CD4-positive, alpha-beta T cell treated with Interferon gamma for 1 hour (primary cell): ENCODE data around the gene LCE4A.
"Not testable (repeated sequence)": the region's sequence is repeated elsewhere in the genome, so short reads cannot be mapped to it uniquely, and the experiment has no call there.

Experiments
- DNase-seq: peaks from one replicate; pipeline ENCODE4 v3.0.0-alpha.2; 2020

Gene LCE4A, protein sequence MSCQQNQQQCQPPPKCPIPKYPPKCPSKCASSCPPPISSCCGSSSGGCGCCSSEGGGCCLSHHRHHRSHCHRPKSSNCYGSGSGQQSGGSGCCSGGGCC

DNA sequence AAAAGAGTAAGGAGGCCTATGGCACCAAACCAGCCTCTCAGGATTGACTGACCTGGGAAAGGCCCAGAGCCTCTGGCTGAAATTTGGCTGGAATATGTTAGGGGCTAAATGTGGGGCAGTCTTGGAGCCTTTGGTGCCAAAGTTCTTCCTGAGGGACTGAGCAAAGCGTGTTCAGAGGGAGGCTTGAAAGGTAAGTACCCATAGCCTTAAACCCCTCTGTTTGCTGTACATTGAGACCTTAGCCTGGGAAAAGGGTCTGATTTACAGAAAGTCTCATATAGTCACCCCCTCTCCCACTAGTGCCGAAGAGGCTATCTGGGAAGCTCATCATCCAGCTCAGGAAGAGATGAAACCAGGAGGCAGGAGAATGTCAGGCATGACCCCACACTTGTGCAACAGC lies at the start of gene LCE4A:
Gene LCE4A (plus strand): TSS at position 301 of the 400 bp plus-strand sequence. CDS start 916 bp downstream, outside the sequence.
- DNase-seq, result no peak

DNA sequence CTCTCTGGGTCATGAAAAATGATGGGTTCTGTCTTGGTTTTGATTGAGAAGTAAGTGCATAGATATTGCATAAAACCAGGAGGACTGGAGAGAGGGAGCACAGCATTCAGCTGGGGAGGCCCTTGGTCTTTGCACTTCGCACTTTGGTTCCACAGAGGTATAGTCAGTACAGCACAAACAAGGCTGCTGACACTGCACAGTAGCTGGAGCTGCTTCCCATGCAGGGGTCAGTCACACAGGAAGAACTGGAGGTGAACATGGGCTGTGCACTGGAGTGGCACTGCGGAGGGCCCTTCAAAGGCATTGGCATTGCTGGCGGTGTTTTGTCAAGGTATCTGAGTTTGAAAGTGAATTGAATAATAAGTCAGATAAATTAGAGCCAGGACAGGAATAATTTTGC lies 49.3 kb upstream of the LCE4A start:
- no peak for DNase-seq

DNA sequence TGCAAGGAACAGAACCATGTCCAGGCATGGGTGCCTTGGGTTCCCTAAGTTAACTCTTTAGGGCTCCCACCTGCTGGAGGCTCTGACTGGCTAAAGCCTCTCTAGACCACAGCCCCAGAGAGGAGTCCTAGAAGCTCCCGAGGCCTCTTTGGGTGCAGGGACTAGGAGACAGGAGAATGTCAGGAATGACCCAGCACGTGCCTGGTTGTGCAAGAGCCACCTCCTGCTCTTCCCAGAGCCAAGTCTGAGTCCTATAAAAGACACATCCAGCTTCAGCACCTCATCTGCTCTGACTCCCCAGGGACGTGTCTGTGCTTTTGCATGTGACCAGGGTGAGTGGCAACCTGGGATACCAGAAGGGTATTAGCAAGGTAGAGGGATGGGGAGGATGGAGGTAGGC lies 44.9 kb upstream of the LCE4A start, which contains the start of gene LCE2D:
Gene LCE2D (plus strand): TSS at position 283 of the 400 bp plus-strand sequence. CDS start 726 bp downstream, outside the sequence.
- no peak for DNase-seq

DNA sequence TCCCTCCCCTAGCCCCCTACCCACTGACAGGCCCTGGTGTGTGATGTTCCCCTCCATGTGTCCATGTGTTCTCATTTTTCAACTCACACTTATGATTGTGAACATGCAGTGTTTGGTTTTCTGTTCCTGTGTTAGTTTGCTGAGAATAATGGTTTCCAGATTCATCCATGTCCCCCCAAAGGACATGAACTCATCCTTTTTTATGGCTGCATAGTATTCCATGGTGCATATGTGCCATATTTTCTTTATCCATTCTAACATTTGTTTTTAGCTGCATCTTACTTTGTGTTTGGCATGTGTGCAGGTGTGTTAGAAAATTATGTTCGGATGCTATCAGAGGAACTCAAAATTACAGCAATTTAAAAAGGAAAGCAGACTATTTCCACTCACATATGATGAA lies 41.8 kb upstream of the LCE4A start:
- DNase-seq, result not testable (repeated sequence)

DNA sequence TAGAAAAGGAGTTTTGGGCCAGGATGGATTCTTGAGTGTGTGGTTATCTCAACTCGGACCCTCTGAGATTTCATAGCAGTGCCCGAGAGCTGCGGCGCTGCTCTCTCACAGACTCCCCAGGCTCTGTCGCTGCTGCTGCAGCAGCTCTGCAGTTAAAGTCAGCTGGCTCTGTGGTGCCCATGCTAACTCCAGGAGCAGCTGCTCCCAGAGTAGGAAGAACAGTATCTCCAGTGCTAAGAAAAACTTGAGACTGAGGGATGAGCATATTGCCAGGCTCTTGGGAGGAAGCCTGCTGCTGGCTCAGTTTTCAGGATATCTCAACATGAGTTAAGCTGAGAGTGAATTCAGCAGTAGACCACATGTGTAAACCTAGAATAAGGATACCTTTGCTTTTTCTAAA lies 40.3 kb upstream of the LCE4A start:
- no peak for DNase-seq

DNA sequence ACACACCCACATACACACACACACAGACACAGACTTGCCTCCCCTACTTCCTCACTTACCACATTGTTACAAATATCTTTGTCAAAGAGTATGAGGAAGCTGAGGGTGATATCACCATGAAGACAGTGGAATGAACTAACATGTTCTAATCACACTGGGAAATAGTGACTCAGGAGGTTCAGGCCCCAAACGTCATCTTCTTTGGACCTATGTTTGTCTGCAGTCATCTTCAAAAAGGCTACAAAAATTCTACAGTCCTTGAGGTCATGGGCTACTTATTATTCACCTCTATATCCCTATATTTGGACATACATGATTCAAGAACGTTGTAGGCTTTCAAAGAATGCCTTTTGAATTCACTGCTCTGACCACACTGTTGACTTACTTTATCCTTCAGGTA lies 34.9 kb upstream of the LCE4A start:
- DNase-seq, result no peak

DNA sequence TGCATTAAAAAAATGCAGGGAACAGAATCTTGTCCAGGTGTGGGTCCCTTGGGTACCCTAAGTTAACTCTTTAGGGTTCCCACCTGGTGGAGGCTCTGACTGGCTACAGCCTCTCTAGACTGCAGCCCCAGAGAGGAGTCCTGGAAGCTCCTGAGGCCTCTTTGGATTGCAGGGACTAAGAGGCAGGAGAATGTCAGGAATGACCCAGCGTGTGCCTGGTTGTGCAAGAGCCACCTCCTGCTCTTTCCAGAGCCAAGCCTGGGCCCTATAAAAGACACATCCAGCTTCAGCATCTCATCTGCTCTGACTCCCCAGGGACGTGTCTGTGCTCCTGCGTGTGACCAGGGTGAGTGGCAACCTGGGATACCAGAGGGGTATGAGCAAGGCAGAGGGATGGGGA lies 33.0 kb upstream of the LCE4A start, which contains the start of gene LCE2C:
Gene LCE2C (plus strand): TSS at position 297 of the 400 bp plus-strand sequence. CDS start 737 bp downstream, outside the sequence.
- DNase-seq, result not testable (repeated sequence)

DNA sequence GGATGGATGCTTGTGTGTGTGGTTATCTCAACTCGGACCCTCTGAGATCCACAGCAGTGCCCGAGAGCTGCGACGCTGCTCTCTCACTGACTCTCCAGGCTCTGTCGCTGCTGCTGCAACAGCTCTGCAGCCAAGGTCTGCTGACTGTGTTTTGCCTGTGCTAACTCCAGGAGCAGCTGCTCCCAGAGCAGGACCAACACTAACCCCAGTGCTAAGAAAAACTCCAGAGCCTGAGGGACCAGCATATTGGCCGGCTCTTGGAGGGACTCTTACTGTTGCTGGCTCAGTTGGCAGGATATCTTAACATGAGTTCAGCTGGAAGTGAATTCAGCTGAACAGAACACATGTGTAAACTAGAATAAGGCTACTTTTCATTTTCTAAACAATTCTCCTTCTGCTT lies 28.5 kb upstream of the LCE4A start:
- no peak for DNase-seq

DNA sequence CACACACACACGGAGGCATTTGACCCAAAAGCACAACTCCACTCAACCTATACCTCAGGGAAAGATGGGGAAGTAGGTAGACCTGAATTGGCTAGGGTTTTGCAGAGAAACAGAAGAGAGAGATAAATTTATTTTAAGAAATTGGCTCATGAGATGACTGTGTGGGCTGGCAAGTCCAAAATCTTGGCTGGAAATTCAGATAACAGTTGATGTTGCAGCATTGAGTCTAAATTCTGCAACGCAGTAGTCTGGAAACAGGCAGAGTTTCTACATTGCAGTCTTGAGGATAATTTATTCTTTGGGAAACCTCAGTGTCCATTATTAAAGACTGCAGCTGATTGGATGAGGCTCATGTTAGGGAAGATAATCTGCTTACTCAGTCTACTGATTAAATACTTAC lies 26.3 kb upstream of the LCE4A start:
- no peak for DNase-seq

DNA sequence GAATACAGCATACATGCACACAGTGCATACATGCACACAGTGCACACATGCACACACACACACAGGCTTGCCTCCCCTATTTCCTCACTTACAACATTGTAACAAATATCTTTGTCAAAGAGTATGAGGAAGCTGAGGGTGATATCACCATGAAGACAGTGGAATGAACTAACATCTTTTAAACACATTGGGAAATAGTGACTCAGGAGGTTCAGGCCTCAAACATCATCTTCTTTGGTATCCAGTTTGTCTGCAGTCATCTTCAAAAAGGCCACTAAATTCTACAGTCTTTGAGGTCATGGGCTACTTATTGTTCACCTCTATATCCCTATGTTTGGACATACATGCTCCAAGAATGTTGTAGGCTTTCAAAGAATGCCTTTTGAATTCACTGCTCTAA lies 24.1 kb upstream of the LCE4A start:
- DNase-seq, result no peak

DNA sequence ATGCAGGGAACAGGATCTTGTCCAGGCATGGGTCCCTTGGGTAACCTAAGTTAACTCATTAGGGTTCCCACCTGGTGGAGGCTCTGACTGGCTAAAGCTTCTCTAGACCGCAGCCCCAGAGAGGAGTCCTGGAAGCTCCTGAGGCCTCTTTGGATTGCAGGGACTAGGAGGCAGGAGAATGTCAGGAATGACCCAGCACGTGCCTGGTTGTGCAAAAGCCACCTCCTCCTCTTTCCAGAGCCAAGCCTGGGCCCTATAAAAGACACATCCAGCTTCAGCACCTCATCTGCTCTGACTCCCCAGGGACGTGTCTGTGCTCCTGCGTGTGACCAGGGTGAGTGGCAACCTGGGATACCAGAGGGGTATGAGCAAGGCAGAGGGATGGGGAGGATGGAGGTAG lies 22.1 kb upstream of the LCE4A start, which contains the start of gene LCE2B:
Gene LCE2B (plus strand): TSS at position 301 of the 400 bp plus-strand sequence. CDS start 721 bp downstream, outside the sequence.
- DNase-seq, result not testable (repeated sequence)

DNA sequence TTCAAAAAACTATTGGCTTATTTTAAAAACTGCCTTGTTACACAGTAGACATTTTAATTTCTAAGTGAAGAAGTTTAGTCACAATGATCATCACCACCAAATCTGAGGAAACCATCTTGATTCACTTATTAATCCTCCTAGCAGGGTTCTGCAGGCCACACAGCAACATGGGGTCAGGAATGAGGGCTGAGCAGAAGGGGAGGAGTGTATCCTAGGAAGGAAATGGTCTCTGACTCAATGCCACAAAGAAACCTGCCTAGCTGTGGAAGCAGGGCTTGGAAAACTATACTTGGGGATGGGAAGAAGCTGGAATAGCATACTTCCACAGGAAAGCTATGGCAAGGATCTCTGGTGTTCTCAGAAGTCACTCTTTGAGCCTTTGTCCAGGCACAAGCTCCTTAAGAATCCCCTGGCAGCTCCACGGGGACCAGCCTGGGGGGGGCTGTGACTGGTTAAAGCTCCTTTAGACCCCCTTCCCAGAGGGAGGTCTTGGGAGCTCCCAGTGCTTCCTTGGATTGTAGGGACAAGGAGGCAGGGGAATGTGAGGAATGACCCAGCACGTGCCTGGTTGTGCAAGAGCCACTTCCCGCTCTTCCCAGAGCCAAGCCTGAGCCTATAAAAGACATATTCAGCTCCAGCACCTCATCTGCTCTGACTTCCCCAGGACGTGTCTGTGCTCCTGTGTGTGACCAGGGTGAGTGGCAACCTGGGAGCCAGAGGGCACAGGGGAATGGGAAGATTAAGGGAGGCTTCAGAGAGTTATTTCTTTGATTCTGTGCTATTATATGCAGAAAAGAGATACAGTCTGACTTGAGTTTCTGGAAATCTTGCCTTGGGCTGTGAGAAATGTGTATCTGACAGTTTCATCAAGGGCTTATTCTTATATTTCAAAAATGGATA lies 10.0 kb upstream of the LCE4A start, which contains the start of gene LCE2A:
Gene LCE2A (plus strand): TSS at position 645 of the 900 bp plus-strand sequence. CDS start 557 bp downstream, outside the sequence.
- DNase-seq, result no peak

DNA sequence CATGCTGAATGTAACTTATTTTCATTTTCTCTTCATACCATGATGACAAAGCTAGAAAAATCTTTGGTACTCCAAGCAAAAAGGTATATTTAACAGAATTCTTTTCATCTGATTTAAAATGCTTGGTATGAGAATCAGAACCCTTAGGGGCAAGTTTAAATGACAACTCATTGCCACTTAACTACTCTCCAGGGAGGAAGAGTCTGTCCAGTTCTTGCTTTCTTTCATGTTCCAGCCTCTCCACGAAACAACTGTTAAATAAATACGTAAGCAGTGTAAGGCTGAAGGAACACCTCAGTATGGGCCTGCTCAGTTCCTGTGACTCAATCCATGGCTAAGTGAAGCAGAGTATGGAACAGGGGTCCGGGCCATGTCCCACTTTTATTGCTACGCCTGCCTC lies 8.2 kb upstream of the LCE4A start:
- no peak for DNase-seq

DNA sequence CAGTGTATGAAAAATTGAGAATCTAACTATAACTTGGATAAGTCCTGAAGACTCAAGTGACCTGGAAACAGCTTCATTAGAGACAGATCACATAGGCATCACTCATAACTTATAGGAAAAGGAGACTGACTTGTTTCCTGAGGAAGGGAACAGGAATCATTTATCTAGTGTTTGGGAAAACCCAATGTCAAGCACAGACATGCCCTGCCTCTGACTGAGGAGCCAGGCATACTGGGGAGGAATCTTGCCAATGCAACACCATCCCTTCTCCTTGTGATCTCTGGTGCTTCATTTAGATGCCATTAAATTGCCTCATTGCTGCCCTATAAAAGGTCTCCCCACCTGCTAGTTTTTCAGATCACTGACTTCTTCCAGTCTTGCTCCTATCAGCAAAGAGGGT lies 10.3 kb downstream of the LCE4A start:
- DNase-seq, result no peak

DNA sequence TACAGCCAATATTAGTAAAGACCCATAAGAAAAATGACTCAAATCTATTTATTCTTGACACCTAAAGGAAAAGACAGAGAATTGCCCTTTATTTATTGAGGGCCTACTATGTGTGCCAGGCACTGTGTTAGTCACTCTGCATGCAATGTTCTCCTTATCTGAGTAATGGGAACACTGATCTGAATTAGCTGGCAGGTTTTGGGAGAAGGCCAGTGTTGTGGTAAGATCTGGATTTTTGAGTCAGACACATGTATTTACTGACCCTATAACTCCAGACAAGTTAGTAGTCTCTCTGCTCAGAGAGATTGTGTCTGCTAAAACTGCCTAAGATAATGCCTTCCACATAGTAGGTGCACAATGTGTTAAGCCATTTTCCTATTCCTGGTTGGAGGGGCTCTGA lies 17.3 kb downstream of the LCE4A start:
- DNase-seq, result no peak

DNA sequence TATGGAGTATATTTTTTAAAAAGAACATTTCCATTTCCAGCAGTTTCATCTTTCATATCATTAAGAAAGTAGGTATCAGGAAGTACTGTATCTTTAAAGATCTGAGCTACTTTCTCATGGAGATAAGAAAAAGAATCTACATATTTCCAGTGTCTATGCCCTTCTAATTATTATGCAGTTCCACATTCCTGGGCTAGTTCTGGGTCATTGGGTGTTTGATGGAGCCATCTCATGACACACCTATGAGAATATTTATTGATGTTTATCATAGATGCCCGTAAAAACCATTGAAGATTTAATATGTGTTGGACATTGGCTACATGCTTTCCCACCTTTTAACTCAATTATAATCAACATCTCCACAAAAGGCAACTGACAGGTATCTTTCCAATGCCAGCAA lies 21.0 kb downstream of the LCE4A start:
- no peak for DNase-seq

DNA sequence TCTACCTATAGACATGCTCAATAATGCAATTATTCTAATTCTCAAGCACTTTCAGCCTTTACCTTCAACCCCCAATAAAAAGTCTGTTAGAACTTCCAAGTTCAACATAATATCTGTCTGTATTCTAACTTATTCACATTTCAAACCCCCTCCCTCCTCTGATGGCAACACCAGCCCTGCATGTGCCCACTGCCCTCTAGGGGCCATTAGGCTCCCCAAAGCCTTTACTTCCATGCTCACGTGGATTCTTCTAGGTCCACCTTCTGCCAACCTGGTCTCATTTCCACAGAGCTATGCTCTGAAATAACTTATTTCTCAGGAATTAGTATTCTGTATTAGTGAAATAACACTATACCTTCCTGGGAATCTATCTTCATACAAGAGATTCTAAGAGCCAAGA lies 27.7 kb downstream of the LCE4A start:
- DNase-seq, result no peak

DNA sequence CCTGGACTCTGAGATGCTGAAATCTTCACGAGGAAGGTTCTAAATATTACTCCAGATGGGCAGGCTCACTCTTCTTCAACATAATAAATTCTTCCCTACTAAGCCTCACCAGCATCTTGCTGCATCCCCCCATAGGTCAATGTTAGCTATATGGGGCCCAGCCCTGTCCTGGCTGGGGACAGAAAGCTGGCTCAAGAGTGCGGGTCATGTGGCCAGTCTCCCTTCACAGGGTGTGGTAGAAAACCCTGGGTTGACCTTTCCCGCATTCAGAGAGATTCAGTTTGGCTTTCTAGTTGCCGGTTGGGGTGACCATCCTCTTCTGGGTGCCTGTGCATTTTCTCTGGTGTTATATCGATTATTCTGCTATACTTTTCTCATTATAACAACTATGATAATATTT lies 30.0 kb downstream of the LCE4A start:
- DNase-seq, result no peak

DNA sequence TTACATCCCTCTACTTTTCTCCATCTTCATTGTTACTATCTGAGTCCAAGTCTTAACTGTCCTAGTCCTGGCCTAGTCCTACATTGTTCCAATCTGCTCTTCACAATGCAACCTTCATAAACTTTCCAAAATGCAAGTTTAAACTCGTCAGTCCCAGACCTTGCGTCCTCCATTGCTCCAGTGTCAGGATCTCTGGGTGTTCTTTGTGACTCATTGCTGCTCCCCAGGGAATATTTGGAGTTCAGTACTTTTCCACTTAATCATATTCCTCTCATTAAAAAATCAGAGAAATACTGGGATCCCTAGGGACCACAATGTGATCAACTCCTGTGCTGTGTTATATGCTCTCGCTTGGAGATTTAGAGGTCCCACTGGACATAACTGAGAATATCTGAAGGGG lies 31.9 kb downstream of the LCE4A start:
- DNase-seq, result no peak

DNA sequence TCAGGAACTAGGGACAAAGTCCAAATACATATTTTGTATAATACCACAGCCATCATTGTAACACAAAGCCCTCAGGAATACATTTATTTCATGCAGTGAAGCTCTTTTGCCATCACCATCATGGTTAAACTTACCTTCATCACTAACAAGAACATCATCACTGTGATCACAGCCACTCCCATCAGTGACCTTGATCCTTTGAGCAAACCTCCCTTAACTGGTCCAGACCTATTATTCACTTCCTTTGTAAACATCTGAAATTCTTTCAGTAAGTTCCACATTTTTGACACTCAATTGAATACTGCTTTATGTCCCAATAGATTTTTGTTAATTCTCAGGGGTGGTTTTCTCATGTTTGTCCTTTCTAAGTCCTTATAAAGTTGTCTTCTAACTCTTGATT lies 33.7 kb downstream of the LCE4A start:
- no peak for DNase-seq

DNA sequence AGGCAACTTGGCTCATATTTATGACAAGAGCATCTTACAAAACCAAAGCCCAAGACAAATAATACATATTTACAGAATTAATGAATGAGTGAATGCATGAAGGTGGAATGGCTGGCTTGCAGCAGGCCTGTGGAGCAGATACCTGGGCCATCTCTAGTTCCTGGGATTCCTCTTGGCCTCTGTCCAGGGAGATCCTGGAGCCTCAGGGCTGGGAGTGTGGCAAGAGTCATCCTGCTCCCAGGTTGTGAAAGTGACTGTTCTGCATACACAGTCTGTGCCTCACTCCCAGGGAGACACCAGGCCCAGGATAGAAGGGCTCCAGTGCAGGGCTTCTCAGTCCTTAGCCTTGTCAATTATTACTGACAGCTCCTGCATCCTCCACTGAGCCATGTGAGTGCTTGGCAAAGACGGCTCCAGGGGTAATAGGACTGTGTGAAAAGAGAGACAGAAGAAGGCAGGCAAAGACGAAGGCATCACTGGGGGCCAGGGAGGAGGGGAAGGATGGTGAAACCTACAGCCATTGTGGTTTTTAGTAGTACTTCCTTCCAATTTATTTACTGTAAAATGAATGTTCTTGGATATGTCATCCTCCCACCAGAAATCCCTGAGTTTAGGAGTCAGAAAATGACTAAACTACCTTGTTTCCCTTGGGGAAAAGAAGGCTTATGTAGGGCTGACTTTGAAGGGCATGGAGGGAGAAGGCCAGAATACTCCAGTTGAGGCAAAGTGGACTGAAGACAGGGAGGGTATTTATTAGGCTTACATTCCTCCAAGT lies 35.6 kb downstream of the LCE4A start:
- DNase-seq, result no peak

DNA sequence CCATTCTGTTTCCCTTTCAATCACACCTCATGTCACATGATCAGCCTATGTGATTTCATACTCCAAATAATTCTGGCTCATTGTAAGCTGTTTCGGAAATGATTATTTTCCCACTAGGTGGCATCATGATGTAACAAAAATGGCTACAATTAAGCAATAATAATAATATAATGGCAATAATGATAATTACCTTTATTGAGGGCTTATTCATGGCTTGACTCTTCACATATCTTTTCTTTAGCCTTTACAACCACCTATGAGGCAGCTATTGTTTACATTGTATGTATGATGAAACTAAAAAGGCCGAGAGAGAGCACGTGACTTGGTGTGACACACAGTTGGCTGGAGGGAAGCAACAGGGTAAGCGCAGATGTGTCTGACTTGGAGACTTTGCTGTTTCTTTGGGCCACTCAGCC lies 37.3 kb downstream of the LCE4A start:
- no peak for DNase-seq

DNA sequence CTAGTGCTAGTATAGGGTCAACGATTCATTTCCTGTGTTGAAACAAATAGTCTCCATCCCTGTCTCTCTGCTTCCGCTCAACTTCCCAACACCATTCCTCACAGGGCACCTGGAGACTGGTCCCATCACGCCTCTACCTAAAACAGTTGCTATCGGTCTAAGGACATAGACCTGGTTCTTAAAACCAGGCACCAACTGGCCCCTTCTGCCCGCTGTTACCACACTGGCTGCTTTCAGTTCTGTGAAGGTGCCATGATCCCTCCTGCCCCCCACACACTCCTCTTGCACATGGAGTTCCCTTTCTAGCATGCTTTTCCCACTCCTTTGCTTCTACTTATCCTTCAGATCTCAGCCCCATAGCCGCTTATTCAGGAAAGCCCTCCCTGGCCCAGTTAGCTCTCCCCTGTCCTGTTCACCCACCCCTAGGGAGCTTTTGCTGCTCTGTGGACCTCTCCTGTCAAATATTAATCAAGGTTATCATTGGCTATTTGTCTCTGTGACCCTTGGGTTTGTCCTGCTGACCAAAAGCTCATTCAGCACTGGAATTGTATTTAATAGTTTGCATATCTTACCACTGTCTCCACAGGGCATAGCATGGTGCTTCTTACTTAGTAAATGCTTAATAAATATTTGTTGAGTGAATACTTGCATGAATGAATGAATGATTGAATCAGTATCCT lies 37.9 kb downstream of the LCE4A start:
- DNase-seq, result no peak
